Stimulated activated naive CD4-positive, alpha-beta T cell (primary cell): ENCODE data around the gene KRT5.
A peak's percentile ranks its signal among the peaks of the same experiment; 100 is the strongest.
"Not testable (repeated sequence)": the region's sequence is repeated elsewhere in the genome, so short reads cannot be mapped to it uniquely, and the experiment has no call there.

ENCODE experiments used
- DNase-seq, 6 experiments: peaks; one replicate each; lab custom pipeline; 2025; lab: John Stamatoyannopoulos, UW

The KRT5 gene

GRCh38 chr12:52519387-52519703 lies 849 bp downstream of the KRT5 start:
- DNase-seq, result no peak

- no peak for DNase-seq
Observed at GRCh38 chr12:52518574-52519386, 1.4 kb downstream of the KRT5 start.

GRCh38 chr12:52517888-52518287 lies 2.3 kb downstream of the KRT5 start:
- DNase-seq, result no peak

GRCh38 chr12:52517005-52517835 lies 3.0 kb downstream of the KRT5 start:
- DNase-seq, result no peak

GRCh38 chr12:52515927-52516831 lies 4.0 kb downstream of the KRT5 start:
- no peak for DNase-seq

GRCh38 chr12:52515319-52515646 lies 4.9 kb downstream of the KRT5 start:
- DNase-seq, result no peak

GRCh38 chr12:52514471-52515318 lies 5.5 kb downstream of the KRT5 start:
- DNase-seq, result no peak

- no peak for DNase-seq
Observed at GRCh38 chr12:52513736-52514135, 6.5 kb downstream of the KRT5 start.

GRCh38 chr12:52508211-52508610 lies 12.0 kb downstream of the KRT5 start:
- no peak for DNase-seq

GRCh38 chr12:52506858-52507715 lies 13.1 kb downstream of the KRT5 start:
- peak in 1 of 6 experiments; percentile 9 for DNase-seq

- DNase-seq, result no peak
Observed at GRCh38 chr12:52502877-52503276, 17.3 kb downstream of the KRT5 start.

GRCh38 chr12:52501490-52501889 lies 18.7 kb downstream of the KRT5 start:
- no peak for DNase-seq

GRCh38 chr12:52500574-52500973 lies 19.6 kb downstream of the KRT5 start:
- not testable (repeated sequence) for DNase-seq

- DNase-seq, result no peak
Observed at GRCh38 chr12:52499806-52500560, 20.2 kb downstream of the KRT5 start.

GRCh38 chr12:52498946-52499345 lies 21.2 kb downstream of the KRT5 start:
- no peak for DNase-seq

GRCh38 chr12:52497975-52498374 lies 22.2 kb downstream of the KRT5 start:
- no peak for DNase-seq

- no peak for DNase-seq
Observed at GRCh38 chr12:52496590-52497071, 23.6 kb downstream of the KRT5 start.

GRCh38 chr12:52496054-52496453 lies 24.1 kb downstream of the KRT5 start:
- no peak for DNase-seq

GRCh38 chr12:52495389-52495788 lies 24.8 kb downstream of the KRT5 start:
- DNase-seq, result no peak

- DNase-seq, result no peak
Observed at GRCh38 chr12:52494518-52494917, 25.7 kb downstream of the KRT5 start.
